Endothelial cell of umbilical vein (primary cell): ENCODE data around the gene PIM2. TPM values are rescaled to one million over a fixed set of nuclear protein-coding genes. Genes with fewer than 3 reads are reported as not detected.

Source experiments
- BruUV-seq: library from RNA; stranded (reverse); fragments of 400-500 nt; replicated peaks from 2 replicates; lab custom pipeline; 2021; lab: Mats Ljungman, UMichigan
- CTCF ChIA-PET: fragments of 300-600, 350-600 bp; sonication (Branson Sonifier 250); formaldehyde crosslinking; loops from one replicate; lab custom pipeline; 2021; ENCODE audit warnings: antibody characterized with exemption, inconsistent platforms; lab: Charles Lee
- POLR2A ChIA-PET: fragments of 300-600, 350-600 bp; sonication (Branson Sonifier 250); formaldehyde crosslinking; loops from one replicate; lab custom pipeline; 2021; ENCODE audit warnings: antibody characterized with exemption, inconsistent platforms; lab: Charles Lee
- DNase-seq: peaks from one replicate; pipeline ENCODE4 v3.0.0-alpha.2; 2011; ENCODE audit warnings: low read depth, low spot score
- FAIRE-seq: peaks from 2 replicates; lab custom pipeline; 2011; peaks lifted over from hg19 to GRCh38; lab: Jason Lieb, UNC
- H2AFZ ChIP-seq: 2 replicates; pipeline ENCODE4 v1.6.0; 2012; ENCODE audit warnings: low read depth, low read length, control low read depth, inconsistent platforms
- H3K27ac ChIP-seq: 2 replicates; pipeline ENCODE4 v1.5.1; 2011; ENCODE audit warnings: low read depth, mild to moderate bottlenecking, control low read depth, low read length, moderate library complexity; ENCODE audit not compliant: insufficient read depth
- H3K27me3 ChIP-seq, 2 experiments: 2 replicates each; pipeline versions ENCODE4 v1.6.0 to v1.6.1; 2011; ENCODE audit warnings: low read length in 2 of 2, mixed read lengths in 1 of 2; ENCODE audit not compliant: control insufficient read depth in 2 of 2, insufficient read depth in 2 of 2
- H3K36me3 ChIP-seq, 2 experiments: 2 replicates in 1 of 2; 3 replicates in 1 of 2; pipeline ENCODE4 v1.5.1; 2011; ENCODE audit warnings: low read length in 2 of 2, mild to moderate bottlenecking in 1 of 2, moderate library complexity in 1 of 2; ENCODE audit not compliant: control insufficient read depth in 2 of 2, insufficient read depth in 2 of 2; ENCODE audit errors: extremely low read depth in 1 of 2
- H3K4me1 ChIP-seq: 3 replicates; pipeline ENCODE4 v1.5.1; 2011; ENCODE audit warnings: mild to moderate bottlenecking, low read length; ENCODE audit not compliant: control insufficient read depth, insufficient read depth; ENCODE audit errors: extremely low read depth
- H3K4me2 ChIP-seq: 2 replicates; pipeline ENCODE4 v1.6.1; 2011; ENCODE audit warnings: low read length, control low read depth, mixed read lengths; ENCODE audit not compliant: insufficient read depth
- H3K4me3 ChIP-seq, 3 experiments: fragments of 200-600 bp in 1 of 3; sonication (generic), shearing (Covaris generic) in 1 of 3; replicated peaks in 1 of 3; 2 replicates each; pipeline ENCODE4 v1.5.1; 2011 to 2016; ENCODE audit warnings: control low read depth in 3 of 3, low read length in 3 of 3, mild to moderate bottlenecking in 2 of 3, inconsistent platforms in 1 of 3, low read depth in 1 of 3, moderate library complexity in 1 of 3; ENCODE audit not compliant: insufficient read depth in 1 of 3
- H3K79me2 ChIP-seq: 2 replicates; pipeline ENCODE4 v1.6.0; 2012; ENCODE audit warnings: low read length, inconsistent platforms; ENCODE audit not compliant: control insufficient read depth, insufficient read depth
- H3K9ac ChIP-seq: replicated peaks from 2 replicates; pipeline ENCODE3; 2011; ENCODE audit warnings: low read length, control low read depth; ENCODE audit not compliant: insufficient read depth; ENCODE audit errors: extremely low read depth
- H3K9me1 ChIP-seq: replicated peaks from 3 replicates; pipeline ENCODE4 v1.6.0; 2011; ENCODE audit warnings: mild to moderate bottlenecking, low read length; ENCODE audit not compliant: control insufficient read depth, insufficient read depth; ENCODE audit errors: extremely low read depth
- H3K9me3 ChIP-seq: replicated peaks from 2 replicates; pipeline ENCODE4 v1.5.1; 2012; ENCODE audit warnings: low read length, inconsistent platforms; ENCODE audit not compliant: control insufficient read depth, insufficient read depth
- H4K20me1 ChIP-seq: replicated peaks from 2 replicates; pipeline ENCODE3; 2011; ENCODE audit warnings: mild to moderate bottlenecking, low read length; ENCODE audit not compliant: control insufficient read depth, insufficient read depth; ENCODE audit errors: extremely low read depth
- EZH2 ChIP-seq: IDR thresholded peaks from 2 replicates; pipeline ENCODE4 v1.6.1; 2012; ENCODE audit warnings: borderline replicate concordance, low read depth, mild to moderate bottlenecking, moderate library complexity, low read length, inconsistent platforms; ENCODE audit not compliant: severe bottlenecking
- FOS ChIP-seq: IDR thresholded peaks from 2 replicates; pipeline ENCODE4 v1.6.1; 2011; ENCODE audit warnings: mild to moderate bottlenecking, low read length, moderate library complexity, borderline replicate concordance; ENCODE audit not compliant: insufficient read depth
- GATA2 ChIP-seq: IDR thresholded peaks from 2 replicates; pipeline ENCODE4 v1.7.0; 2011; ENCODE audit warnings: low read depth, mild to moderate bottlenecking, moderate library complexity, mixed read lengths, low read length; ENCODE audit not compliant: insufficient read length, insufficient read depth
- JUN ChIP-seq: IDR thresholded peaks from 2 replicates; pipeline ENCODE4 v1.6.1; 2011; ENCODE audit warnings: borderline replicate concordance, low read depth; ENCODE audit not compliant: insufficient read length, insufficient read depth
- MYC ChIP-seq: IDR thresholded peaks from one replicate; pipeline ENCODE4 v1.6.1; 2011; ENCODE audit warnings: mild to moderate bottlenecking, low read depth, low read length
- POLR2A ChIP-seq: IDR thresholded peaks from 2 replicates; pipeline ENCODE4 v1.6.1; 2012; ENCODE audit warnings: low read depth, mild to moderate bottlenecking, control low read depth, low read length
- POLR2AphosphoS5 ChIP-seq: IDR thresholded peaks from 2 replicates; pipeline ENCODE4 v1.6.1; 2012; ENCODE audit warnings: low read depth, mild to moderate bottlenecking, control low read depth, low read length, moderate library complexity; ENCODE audit not compliant: insufficient read depth
- dilution Hi-C: fragments of 300-500 bp; cut with MboI; formaldehyde crosslinking; loops from one replicate; pipeline ENCODE4 v1.15.0; 2019; ENCODE audit warnings: low sequenced_read_pairs; ENCODE audit not compliant: extremely low pct_ligation_motif_present
- intact Hi-C: fragments of 100-400 bp; cut with micrococcal nuclease; formaldehyde crosslinking; loops from one replicate; pipeline ENCODE4 v1.10.0; 2022
- polyA plus RNA-seq, 4 experiments: library from polyadenylated mRNA; depleted of rRNA in 3 of 4; stranded (reverse) in 3 of 4; unstranded in 1 of 4; fragments of >200 nt; gene quantifications; 2 replicates each; pipeline versions ENCODE4 v1.2.1 to v1.2.3, GENCODE V29; 2011 to 2012; ENCODE audit warnings: missing spikeins in 1 of 4
- total RNA-seq: library from RNA; stranded (reverse); gene quantifications from 2 replicates; pipeline ENCODE4 v1.2.3, GENCODE V29; 2021
- TF ChIP-seq, protein P1 (sequence below), 2 donors: IDR thresholded peaks; 1 replicate in 1 of 2; 2 replicates in 1 of 2; pipeline ENCODE4 v1.5.1; 2011; ENCODE audit warnings: low read length in 2 of 2, mild to moderate bottlenecking in 2 of 2, moderate library complexity in 2 of 2, control low read depth in 1 of 2, inconsistent platforms in 1 of 2, low read depth in 1 of 2; ENCODE audit not compliant: insufficient read depth in 1 of 2; ENCODE audit errors: extremely low read depth in 1 of 2
- TF ChIP-seq, protein P2 (sequence below): IDR thresholded peaks from 2 replicates; pipeline ENCODE4 v1.6.1; 2011; ENCODE audit not compliant: insufficient read depth, insufficient read length

The PIM2 gene
- total and polyA plus RNA-seq, 2 donors (not counting 3 experiments of a cell fraction or from before 2014, with no cell fraction given) = 7.4 to 7.5 TPM

DNA sequence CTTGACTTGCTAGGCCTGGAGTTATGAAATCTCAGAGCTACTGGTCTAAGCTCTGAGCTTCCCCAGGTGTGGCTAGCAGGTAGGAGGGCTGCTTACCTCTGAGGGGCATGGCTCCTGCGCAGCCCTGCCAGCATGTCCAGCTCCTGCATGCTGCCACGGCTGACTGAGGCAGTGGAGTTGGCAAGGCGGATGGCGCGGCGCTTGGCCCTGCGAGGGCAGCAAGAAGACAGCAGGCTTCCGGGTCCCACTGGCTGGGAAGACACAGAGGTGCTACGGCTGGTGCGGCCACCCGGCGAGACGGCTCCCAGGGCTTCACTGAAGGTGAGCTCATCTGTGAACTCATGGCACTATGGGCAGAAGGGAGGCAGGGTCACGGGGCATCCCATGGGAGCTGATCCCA, 47.1 kb upstream of the PIM2 start:
- H3K27me3 ChIP-seq = no peaks in the 10 kb centered on the region
- no peak for DNase-seq
- H3K36me3 ChIP-seq = no peaks in the 10 kb centered on the region
- peaks cover 4% of the 10 kb centered on the region for H3K4me1 ChIP-seq
- no peak overlapping the region for H3K9ac ChIP-seq
- H3K4me2 ChIP-seq = no peak overlapping the region
- H3K9me1 ChIP-seq = no peaks in the 10 kb centered on the region
- TF ChIP-seq FOS = no peak
- no peak for TF ChIP-seq GATA2
- TF ChIP-seq MYC = no peak
- no peak for TF ChIP-seq EZH2
- TF ChIP-seq, protein P1, sequence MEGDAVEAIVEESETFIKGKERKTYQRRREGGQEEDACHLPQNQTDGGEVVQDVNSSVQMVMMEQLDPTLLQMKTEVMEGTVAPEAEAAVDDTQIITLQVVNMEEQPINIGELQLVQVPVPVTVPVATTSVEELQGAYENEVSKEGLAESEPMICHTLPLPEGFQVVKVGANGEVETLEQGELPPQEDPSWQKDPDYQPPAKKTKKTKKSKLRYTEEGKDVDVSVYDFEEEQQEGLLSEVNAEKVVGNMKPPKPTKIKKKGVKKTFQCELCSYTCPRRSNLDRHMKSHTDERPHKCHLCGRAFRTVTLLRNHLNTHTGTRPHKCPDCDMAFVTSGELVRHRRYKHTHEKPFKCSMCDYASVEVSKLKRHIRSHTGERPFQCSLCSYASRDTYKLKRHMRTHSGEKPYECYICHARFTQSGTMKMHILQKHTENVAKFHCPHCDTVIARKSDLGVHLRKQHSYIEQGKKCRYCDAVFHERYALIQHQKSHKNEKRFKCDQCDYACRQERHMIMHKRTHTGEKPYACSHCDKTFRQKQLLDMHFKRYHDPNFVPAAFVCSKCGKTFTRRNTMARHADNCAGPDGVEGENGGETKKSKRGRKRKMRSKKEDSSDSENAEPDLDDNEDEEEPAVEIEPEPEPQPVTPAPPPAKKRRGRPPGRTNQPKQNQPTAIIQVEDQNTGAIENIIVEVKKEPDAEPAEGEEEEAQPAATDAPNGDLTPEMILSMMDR (IDR thresholded peaks at IDR 0.05; ENCODE audit: extremely low read depth in 1 of 2, insufficient read depth in 1 of 2, low read depth in 1 of 2, low read length in 2 of 2) = no peak
- no peak for TF ChIP-seq POLR2A
- TF ChIP-seq, protein P2, sequence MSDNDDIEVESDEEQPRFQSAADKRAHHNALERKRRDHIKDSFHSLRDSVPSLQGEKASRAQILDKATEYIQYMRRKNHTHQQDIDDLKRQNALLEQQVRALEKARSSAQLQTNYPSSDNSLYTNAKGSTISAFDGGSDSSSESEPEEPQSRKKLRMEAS = no peak
- TF ChIP-seq POLR2AphosphoS5 = no peak
- no peak for TF ChIP-seq JUN
- no peaks in the 10 kb centered on the region for H4K20me1 ChIP-seq
- no peak for FAIRE-seq
- dilution Hi-C loops (no loop called here), intact Hi-C loops (no loop called here)
- H2AFZ ChIP-seq = no peak overlapping the region
- CTCF ChIA-PET = interaction anchor here (1.2 kb wide), 1 partner anchor 23 kb away, joined by 3 read pairs; no protein-coding TSS in a partner anchor
- POLR2A ChIA-PET = no interaction called here
- H3K9me3 ChIP-seq = no peaks in the 10 kb centered on the region
- no peak overlapping the region for H3K4me3 ChIP-seq
- no peak overlapping the region for H3K27ac ChIP-seq
- no peaks in the 10 kb centered on the region for H3K79me2 ChIP-seq
- no TSS peak for BruUV-seq
